Lower leg skin (tissue), 4 donors: ENCODE results near the gene KLF7. TPM values are rescaled to one million over a fixed set of nuclear protein-coding genes. Genes with fewer than 3 reads are reported as not detected.

Experiments
- DNase-seq, 2 donors: peaks; one replicate each; pipeline ENCODE4 v3.0.0-alpha.2; 2019; ENCODE audit warnings: low spot score in 2 of 2
- H3K4me3 ChIP-seq: fragments of 200-600 bp; sonication (generic); 2 replicates; pipeline ENCODE4 v1.5.1; 2017; ENCODE audit warnings: mild to moderate bottlenecking, low read depth; ENCODE audit not compliant: poor library complexity, severe bottlenecking
- POLR2A ChIP-seq, 2 donors: fragments of 450-650 bp; IDR thresholded peaks; one replicate each; pipeline ENCODE4 v1.6.1; 2016 to 2017; ENCODE audit warnings: antibody characterized with exemption in 2 of 2, mild to moderate bottlenecking in 1 of 2, moderate library complexity in 1 of 2
- WGBS, 2 donors: methylation state at CpG; one replicate each; pipeline ENCODE4 v1.1.5; 2018; 5-methylcytosine and 5-hydroxymethylcytosine counted together
- intact Hi-C: fragments of 100-400 bp; cut with DNase I; formaldehyde crosslinking; loops from one replicate; pipeline ENCODE4 v1.15.0; 2023; ENCODE audit warnings: low total_unique reads
- total RNA-seq, 4 donors: library from RNA; depleted of rRNA; stranded (reverse); fragments of >200 nt; gene quantifications; one replicate each; pipeline ENCODE4 v1.1.0, GENCODE V29; 2016
- TF ChIP-seq, protein P1 (sequence below), 3 donors: fragments of 450-650 bp; IDR thresholded peaks; one replicate each; pipeline ENCODE4 v1.5.1; 2016; ENCODE audit warnings: antibody characterized with exemption in 3 of 3, mild to moderate bottlenecking in 3 of 3, moderate library complexity in 2 of 3

Gene KLF7
- total RNA-seq, 4 donors from 2014 or later, result 10.7 to 26.4 (median 13.5) TPM

GRCh38 chr2:207156451-207157161, 9.1 kb downstream of the KLF7 start:
- WGBS, 2 donors, result 81% methylated on average over 5 of the region's 5 CpGs
- no peak overlapping the region for H3K4me3 ChIP-seq
- TF ChIP-seq, protein P1, sequence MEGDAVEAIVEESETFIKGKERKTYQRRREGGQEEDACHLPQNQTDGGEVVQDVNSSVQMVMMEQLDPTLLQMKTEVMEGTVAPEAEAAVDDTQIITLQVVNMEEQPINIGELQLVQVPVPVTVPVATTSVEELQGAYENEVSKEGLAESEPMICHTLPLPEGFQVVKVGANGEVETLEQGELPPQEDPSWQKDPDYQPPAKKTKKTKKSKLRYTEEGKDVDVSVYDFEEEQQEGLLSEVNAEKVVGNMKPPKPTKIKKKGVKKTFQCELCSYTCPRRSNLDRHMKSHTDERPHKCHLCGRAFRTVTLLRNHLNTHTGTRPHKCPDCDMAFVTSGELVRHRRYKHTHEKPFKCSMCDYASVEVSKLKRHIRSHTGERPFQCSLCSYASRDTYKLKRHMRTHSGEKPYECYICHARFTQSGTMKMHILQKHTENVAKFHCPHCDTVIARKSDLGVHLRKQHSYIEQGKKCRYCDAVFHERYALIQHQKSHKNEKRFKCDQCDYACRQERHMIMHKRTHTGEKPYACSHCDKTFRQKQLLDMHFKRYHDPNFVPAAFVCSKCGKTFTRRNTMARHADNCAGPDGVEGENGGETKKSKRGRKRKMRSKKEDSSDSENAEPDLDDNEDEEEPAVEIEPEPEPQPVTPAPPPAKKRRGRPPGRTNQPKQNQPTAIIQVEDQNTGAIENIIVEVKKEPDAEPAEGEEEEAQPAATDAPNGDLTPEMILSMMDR (IDR thresholded peaks at IDR 0.05), result no peak
- TF ChIP-seq POLR2A (IDR thresholded peaks at IDR 0.05), result no peak
- intact Hi-C loops, result no loop called here
- DNase-seq, result no peak

DNA sequence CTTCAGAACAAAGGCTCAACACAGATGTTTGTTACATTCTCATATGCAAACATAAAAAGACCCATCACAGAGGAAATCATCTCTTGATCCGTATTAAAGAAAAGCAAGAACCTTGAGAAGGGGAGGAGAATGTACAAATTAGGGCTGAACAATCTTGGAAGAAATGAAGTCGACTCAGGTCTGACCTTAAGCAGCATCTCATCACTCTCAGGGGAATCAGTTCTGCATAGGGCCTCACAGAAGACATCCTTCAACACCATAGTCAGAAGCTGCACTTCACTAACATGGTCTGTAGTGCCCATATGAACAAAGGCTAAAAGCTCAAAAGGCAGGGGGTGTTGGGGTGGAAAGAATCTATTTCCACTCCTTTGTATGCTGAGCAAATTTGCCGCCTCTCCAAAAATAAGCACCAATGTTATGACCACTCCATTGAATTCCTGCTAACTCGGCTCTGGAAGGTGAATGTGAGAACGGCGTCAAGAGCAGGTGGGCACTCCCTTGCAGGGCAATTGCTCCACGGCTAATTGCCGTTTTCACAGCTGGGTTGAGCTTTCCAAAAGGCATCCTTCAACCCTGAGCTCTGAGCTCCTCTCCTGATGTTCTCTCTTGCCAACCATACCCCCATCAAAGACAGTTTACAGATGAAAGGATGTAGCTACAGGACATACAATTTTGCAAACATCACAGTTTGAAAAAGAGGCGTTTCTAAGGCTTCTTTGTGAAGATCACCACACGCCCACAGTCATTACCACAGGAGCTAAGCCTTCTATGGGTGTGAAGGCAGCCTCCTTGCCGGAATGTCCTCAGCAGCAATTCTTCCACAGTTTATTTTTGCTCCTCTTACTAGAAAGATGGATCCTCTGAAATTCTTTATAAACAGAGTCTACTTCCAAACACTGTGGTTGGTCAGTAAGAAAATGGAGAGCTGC, 10.0 kb downstream of the KLF7 start:
- TF ChIP-seq, protein P1 (IDR thresholded peaks at IDR 0.05), result no peak
- no peak for TF ChIP-seq POLR2A (IDR thresholded peaks at IDR 0.05)
- H3K4me3 ChIP-seq, result no peak overlapping the region
- 69 to 85% methylated on average over 11 of the region's 11 CpGs for WGBS, 2 donors
- DNase-seq, result no peak
- intact Hi-C loops, result no loop called here

DNA sequence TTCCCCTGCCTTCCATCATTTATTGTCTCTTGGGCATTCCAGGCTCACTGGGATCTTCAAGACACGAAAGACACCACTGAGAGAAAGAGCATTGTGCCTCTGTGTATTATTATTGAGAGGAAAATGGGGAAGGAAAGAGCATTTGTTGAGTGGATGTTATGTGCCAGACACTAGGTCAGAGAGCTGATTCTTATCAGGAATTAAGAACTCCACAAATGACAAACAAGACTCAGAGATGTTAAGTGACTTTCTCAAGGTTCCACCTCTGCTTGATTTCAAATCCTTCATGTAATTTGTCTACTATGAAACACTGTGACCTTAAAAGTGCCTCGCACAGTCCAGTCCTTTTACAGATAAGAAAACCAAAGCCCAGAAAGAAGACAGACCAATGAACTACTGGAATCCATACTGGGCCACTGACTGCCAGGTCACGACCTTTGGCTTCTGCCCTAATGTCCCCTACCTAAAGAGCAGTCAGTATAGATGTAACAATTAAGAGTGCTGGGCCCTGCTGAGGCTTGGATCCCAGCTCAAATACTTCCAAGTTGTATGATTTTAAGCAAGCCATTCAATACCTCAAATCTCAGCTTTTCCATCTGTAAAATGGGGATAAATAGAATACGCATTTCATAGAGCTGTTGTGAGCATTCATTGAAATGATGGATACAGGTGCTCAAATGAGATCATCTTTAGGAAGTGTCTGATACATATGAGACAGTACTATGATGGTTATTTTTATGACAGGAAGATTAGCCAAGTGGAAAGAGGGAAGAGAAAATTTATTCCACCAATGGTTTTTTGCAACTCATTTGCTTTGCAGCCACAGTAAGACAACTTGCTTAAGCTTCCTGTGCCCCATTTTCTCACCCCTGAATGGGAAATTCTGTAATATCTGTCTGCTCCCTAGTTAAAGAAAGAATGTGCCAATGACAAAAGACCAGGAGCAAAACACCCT, 10.9 kb downstream of the KLF7 start:
- 87 to 90% methylated on average over 4 of the region's 4 CpGs for WGBS, 2 donors
- TF ChIP-seq POLR2A (IDR thresholded peaks at IDR 0.05), result no peak
- TF ChIP-seq, protein P1 (IDR thresholded peaks at IDR 0.05), result no peak
- no peak overlapping the region for H3K4me3 ChIP-seq
- intact Hi-C loops, result no loop called here
- no peak for DNase-seq

- TF ChIP-seq, protein P1 (IDR thresholded peaks at IDR 0.05), result no peak
- no peak for TF ChIP-seq POLR2A (IDR thresholded peaks at IDR 0.05)
- no peak for DNase-seq
- H3K4me3 ChIP-seq, result no peak overlapping the region
- intact Hi-C loops, result no loop called here
- 64 to 73% methylated on average over 1 of the region's 1 CpG for WGBS, 2 donors
Measured at GRCh38 chr2:207153266-207153975, 12.3 kb downstream of the KLF7 start.

DNA sequence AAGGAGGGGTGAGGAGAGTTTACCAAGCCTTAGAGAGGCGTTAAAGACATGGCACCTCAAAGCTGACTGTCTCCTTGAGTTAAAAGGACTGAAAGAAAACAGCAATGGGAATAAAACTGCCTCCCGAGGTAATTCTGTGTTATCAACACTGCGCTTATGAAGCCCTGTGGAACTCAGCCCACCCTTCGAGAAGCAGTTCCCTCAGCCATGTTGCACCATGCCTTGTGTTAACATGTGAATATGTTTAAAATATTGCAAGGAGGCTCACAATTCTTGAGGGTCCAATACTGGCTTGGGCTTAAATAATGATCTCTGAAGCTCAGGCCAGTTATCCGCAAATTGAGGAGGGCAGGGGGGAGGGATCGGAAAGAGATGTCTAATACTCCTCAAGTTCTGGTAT, 14.7 kb downstream of the KLF7 start:
- H3K4me3 ChIP-seq, result no peak overlapping the region
- no peak for DNase-seq
- WGBS, 2 donors, result 67 to 70% methylated on average over 6 of the region's 6 CpGs
- TF ChIP-seq POLR2A (IDR thresholded peaks at IDR 0.05), result no peak
- TF ChIP-seq, protein P1 (IDR thresholded peaks at IDR 0.05), result no peak
- intact Hi-C loops, result no loop called here
